Esophagus muscularis mucosa (tissue), 4 donors: Measurements from ENCODE around the gene OPN4. TPM values are rescaled to one million over a fixed set of nuclear protein-coding genes. Genes with fewer than 3 reads are reported as not detected.

Experiments
- DNase-seq: peaks from one replicate; pipeline ENCODE4 v3.0.0-alpha.2; 2017; ENCODE audit errors: extremely low spot score
- H3K27ac ChIP-seq, 4 donors: fragments of 200-600 bp; sonication (generic); replicated peaks in 1 of 4; 1 replicate in 3 of 4; 2 replicates in 1 of 4; pipeline ENCODE4 v1.5.1; 2016 to 2019; ENCODE audit warnings: mild to moderate bottlenecking in 1 of 4
- H3K27me3 ChIP-seq, 4 donors: fragments of 200-600 bp; sonication (generic); one replicate each; pipeline versions ENCODE4 v1.5.1 to v1.6.0; 2016 to 2019
- H3K36me3 ChIP-seq, 4 donors: fragments of 200-600 bp; sonication (generic); one replicate each; pipeline ENCODE4 v1.5.1; 2016 to 2019
- H3K4me1 ChIP-seq, 4 donors: fragments of 200-600 bp; sonication (generic); one replicate each; pipeline ENCODE4 v1.5.1; 2016 to 2019
- H3K4me3 ChIP-seq, 4 donors: fragments of 200-600 bp; sonication (generic); 1 replicate in 2 of 4; 2 replicates in 2 of 4; pipeline ENCODE4 v1.5.1; 2016 to 2019; ENCODE audit warnings: mild to moderate bottlenecking in 4 of 4, moderate library complexity in 1 of 4
- H3K9me3 ChIP-seq, 4 donors: fragments of 200-600 bp; sonication (generic); 1 replicate in 3 of 4; 2 replicates in 1 of 4; pipeline ENCODE4 v1.5.1; 2016 to 2019
- CTCF ChIP-seq, 3 experiments: fragments of 200-600 bp in 2 of 3; fragments of 450-650 bp in 1 of 3; sonication (generic) in 2 of 3; IDR thresholded peaks; one replicate each; pipeline ENCODE4 v1.5.1; 2017 to 2019; ENCODE audit warnings: antibody characterized with exemption in 3 of 3, mild to moderate bottlenecking in 2 of 3, moderate library complexity in 1 of 3
- EP300 ChIP-seq: sonication (generic); formaldehyde crosslinking; IDR thresholded peaks from one replicate; pipeline ENCODE4 v1.6.1; 2017; ENCODE audit warnings: antibody characterized with exemption
- POLR2A ChIP-seq: fragments of 450-650 bp; IDR thresholded peaks from one replicate; pipeline ENCODE4 v1.6.1; 2017; ENCODE audit warnings: antibody characterized with exemption, moderate library complexity, mild to moderate bottlenecking, low read depth
- POLR2AphosphoS5 ChIP-seq, 2 donors: sonication (generic); formaldehyde crosslinking; IDR thresholded peaks; one replicate each; pipeline ENCODE4 v1.6.1; 2017; ENCODE audit warnings: antibody characterized with exemption in 2 of 2
- WGBS: methylation state at CpG from one replicate; pipeline ENCODE4 v1.1.5; 2018; 5-methylcytosine and 5-hydroxymethylcytosine counted together
- intact Hi-C: fragments of 100-400 bp; cut with DNase I; formaldehyde crosslinking; loops from one replicate; pipeline ENCODE4 v1.15.1; 2023
- total RNA-seq, 4 donors: library from RNA; depleted of rRNA; stranded (reverse); fragments of >200 nt; gene quantifications; one replicate each; pipeline versions ENCODE4 v1.1.0 to v1.2.1, GENCODE V29; 2016

Gene OPN4
- total RNA-seq, 4 donors from 2014 or later, result 0.32 TPM; not detected in 3

GRCh38 chr10:86663046-86663345, 8.6 kb downstream of the OPN4 start:
- H3K27ac ChIP-seq, result no peak overlapping the region

GRCh38 chr10:86663576-86664339, 9.4 kb downstream of the OPN4 start:
- WGBS, result 88% methylated on average over 5 of the region's 10 CpGs
- H3K4me1 ChIP-seq, result peaks cover 57 to 65% (median 61%) of the 10 kb centered on the region in 4 donors

More at GRCh38 chr10:86663046-86663345, 8.6 kb downstream of the OPN4 start:
- Histone ChIP-seq H3K36me3 (no peaks in the 10 kb centered on the region), H3K27me3 (no peaks in the 10 kb centered on the region), H3K9me3 (no peaks in the 10 kb centered on the region), H3K4me3 (no peak overlapping the region), H3K4me1 (peaks cover 51 to 69% (median 58%) of the 10 kb centered on the region in 4 donors)
- WGBS, result 92% methylated on average over 8 of the region's 8 CpGs
- intact Hi-C loops, result no loop called here
- TF ChIP-seq POLR2AphosphoS5 (IDR thresholded peaks at IDR 0.05), result no peak
- no peak for TF ChIP-seq CTCF (IDR thresholded peaks at IDR 0.05)
- TF ChIP-seq EP300, result no peak
- TF ChIP-seq POLR2A, result no peak
- DNase-seq, result no peak

GRCh38 chr10:86664341-86665217, 10.2 kb downstream of the OPN4 start:
- no peak for DNase-seq
- WGBS, result 44% methylated on average over 8 of the region's 13 CpGs
- H3K4me1 ChIP-seq, result peaks cover 64 to 69% (median 66%) of the 10 kb centered on the region in 4 donors
- peaks cover 0 to 11% (median 0%) of the 10 kb centered on the region in 4 donors for H3K36me3 ChIP-seq
- H3K27me3 ChIP-seq, result no peaks in the 10 kb centered on the region
- TF ChIP-seq POLR2AphosphoS5 (IDR thresholded peaks at IDR 0.05) (peak in 1 of 2 donors; percentile 23), POLR2A (no peak)
- H3K27ac ChIP-seq, result peak overlapping the region; percentile 86 to 94 (median 92)
- no peaks in the 10 kb centered on the region for H3K9me3 ChIP-seq
- H3K4me3 ChIP-seq, result no peak overlapping the region
- intact Hi-C loops, result no loop called here

More at GRCh38 chr10:86663576-86664339, 9.4 kb downstream of the OPN4 start:
- peaks cover 0 to 3% (median 0%) of the 10 kb centered on the region in 4 donors for H3K36me3 ChIP-seq
- DNase-seq, result no peak
- no peak overlapping the region for H3K4me3 ChIP-seq
- peak overlapping the region in 3 of 4 donors; percentile 86 to 94 (median 91) for H3K27ac ChIP-seq
- intact Hi-C loops, result no loop called here
- no peak for TF ChIP-seq CTCF (IDR thresholded peaks at IDR 0.05)
- no peak for TF ChIP-seq EP300
- TF ChIP-seq POLR2A, result no peak
- TF ChIP-seq POLR2AphosphoS5 (IDR thresholded peaks at IDR 0.05), result no peak
- H3K9me3 ChIP-seq, result no peaks in the 10 kb centered on the region
- no peaks in the 10 kb centered on the region for H3K27me3 ChIP-seq

GRCh38 chr10:86665218-86665607, 10.9 kb downstream of the OPN4 start:
- no peak for DNase-seq
- H3K27me3 ChIP-seq, result no peaks in the 10 kb centered on the region
- peaks cover 64 to 75% (median 72%) of the 10 kb centered on the region in 4 donors for H3K4me1 ChIP-seq
- TF ChIP-seq CTCF (IDR thresholded peaks at IDR 0.05), result no peak
- TF ChIP-seq EP300, result no peak
- no peak for TF ChIP-seq POLR2A
- TF ChIP-seq POLR2AphosphoS5 (IDR thresholded peaks at IDR 0.05), result no peak
- WGBS, result 76% methylated on average over 7 of the region's 7 CpGs
- H3K4me3 ChIP-seq, result no peak overlapping the region
- intact Hi-C loops, result no loop called here
- peak overlapping the region; percentile 86 to 94 (median 92) for H3K27ac ChIP-seq
- peaks cover 0 to 17% (median 0%) of the 10 kb centered on the region in 4 donors for H3K36me3 ChIP-seq
- no peaks in the 10 kb centered on the region for H3K9me3 ChIP-seq

- DNase-seq, result no peak
- intact Hi-C loops, result no loop called here
- TF ChIP-seq POLR2AphosphoS5 (IDR thresholded peaks at IDR 0.05) (no peak), POLR2A (no peak), CTCF (IDR thresholded peaks at IDR 0.05) (no peak), EP300 (no peak)
- peaks cover 0 to 24% (median 0%) of the 10 kb centered on the region in 4 donors for H3K36me3 ChIP-seq
- H3K9me3 ChIP-seq, result no peaks in the 10 kb centered on the region
- H3K4me1 ChIP-seq, result peaks cover 64 to 81% (median 79%) of the 10 kb centered on the region in 4 donors
- peak overlapping the region; percentile 86 to 94 (median 92) for H3K27ac ChIP-seq
- no peaks in the 10 kb centered on the region for H3K27me3 ChIP-seq
- WGBS, result 87% methylated on average over 6 of the region's 12 CpGs
- H3K4me3 ChIP-seq, result no peak overlapping the region
Observed at GRCh38 chr10:86665868-86666267, 11.5 kb downstream of the OPN4 start.
